ENCODE results near the gene PKD1L1.

DNA sequence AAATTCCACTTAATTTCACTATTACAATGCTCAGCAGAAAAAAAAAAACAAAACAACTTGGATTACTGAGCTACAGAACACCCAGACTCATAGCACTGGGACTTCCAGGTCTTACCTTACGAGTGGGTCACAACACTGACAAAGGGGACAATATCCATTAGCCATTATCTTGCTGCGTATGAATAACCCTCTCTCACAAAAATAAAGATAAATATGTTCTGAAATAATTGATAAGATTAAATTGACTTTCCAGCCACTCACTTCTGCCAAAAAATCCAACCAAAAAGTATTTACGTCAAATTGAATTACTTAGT lies 128.7 kb downstream of the PKD1L1 start:
- TF ChIP-seq EZH2 (IDR thresholded peaks at IDR 0.05; ENCODE audit: borderline replicate concordance, insufficient read depth, low read length, poor library complexity, severe bottlenecking) (no peak), CTCF (IDR thresholded peaks at IDR 0.05; ENCODE audit: poor library complexity, severe bottlenecking) (no peak), MXI1 (conservative IDR thresholded peaks at IDR 0.05; ENCODE audit: poor library complexity, severe bottlenecking) (no peak), EP300 (conservative IDR thresholded peaks at IDR 0.05; ENCODE audit: poor library complexity, severe bottlenecking) (no peak), RAD21 (conservative IDR thresholded peaks at IDR 0.05) (no peak), POLR2AphosphoS5 (IDR thresholded peaks at IDR 0.05) (no peak)

All from neural cell (in vitro differentiated cells).